Mesothelial cell of epicardium (in vitro differentiated cells): ENCODE measurements around the gene SDHAF1. TPM values are rescaled to one million over a fixed set of nuclear protein-coding genes. Genes with fewer than 3 reads are reported as not detected.
"Not testable (repeated sequence)": the region's sequence is repeated elsewhere in the genome, so short reads cannot be mapped to it uniquely, and the experiment has no call there.

Source experiments
- DNase-seq, 2 experiments: peaks; one replicate each; pipeline ENCODE4 v3.0.0; 2021; ENCODE audit warnings: low spot score in 2 of 2; ENCODE audit not compliant: unreplicated experiment in 2 of 2
- H3K27ac Mint-ChIP-seq: 2 replicates; pipeline ENCODE4 v1.8.0; 2021; ENCODE audit warnings: mixed read lengths
- H3K27me3 Mint-ChIP-seq: 2 replicates; pipeline ENCODE4 v1.8.0; 2021; ENCODE audit warnings: low read depth, mixed read lengths
- H3K36me3 Mint-ChIP-seq: 2 replicates; pipeline ENCODE4 v1.8.0; 2021; ENCODE audit warnings: mixed read lengths
- H3K4me1 Mint-ChIP-seq: 2 replicates; pipeline ENCODE4 v1.8.0; 2021; ENCODE audit warnings: mixed read lengths
- H3K4me3 Mint-ChIP-seq: 2 replicates; pipeline ENCODE4 v1.8.0; 2021; ENCODE audit warnings: mild to moderate bottlenecking, moderate library complexity, mixed read lengths
- H3K9me3 Mint-ChIP-seq: 2 replicates; pipeline ENCODE4 v1.8.0; 2021; ENCODE audit warnings: mixed read lengths
- total RNA-seq: library from RNA; stranded (reverse); gene quantifications from 3 replicates; pipeline ENCODE4 v1.2.1, GENCODE V29; 2021
- TF ChIP-seq, protein P1 (sequence below): fragments of 200-600 bp; sonication (generic); IDR thresholded peaks from one replicate; pipeline ENCODE4 v1.5.0; 2021; ENCODE audit warnings: antibody characterized with exemption; ENCODE audit not compliant: unreplicated experiment

The SDHAF1 gene
- total RNA-seq, 1 donor from 2014 or later: 12.4 TPM

DNA sequence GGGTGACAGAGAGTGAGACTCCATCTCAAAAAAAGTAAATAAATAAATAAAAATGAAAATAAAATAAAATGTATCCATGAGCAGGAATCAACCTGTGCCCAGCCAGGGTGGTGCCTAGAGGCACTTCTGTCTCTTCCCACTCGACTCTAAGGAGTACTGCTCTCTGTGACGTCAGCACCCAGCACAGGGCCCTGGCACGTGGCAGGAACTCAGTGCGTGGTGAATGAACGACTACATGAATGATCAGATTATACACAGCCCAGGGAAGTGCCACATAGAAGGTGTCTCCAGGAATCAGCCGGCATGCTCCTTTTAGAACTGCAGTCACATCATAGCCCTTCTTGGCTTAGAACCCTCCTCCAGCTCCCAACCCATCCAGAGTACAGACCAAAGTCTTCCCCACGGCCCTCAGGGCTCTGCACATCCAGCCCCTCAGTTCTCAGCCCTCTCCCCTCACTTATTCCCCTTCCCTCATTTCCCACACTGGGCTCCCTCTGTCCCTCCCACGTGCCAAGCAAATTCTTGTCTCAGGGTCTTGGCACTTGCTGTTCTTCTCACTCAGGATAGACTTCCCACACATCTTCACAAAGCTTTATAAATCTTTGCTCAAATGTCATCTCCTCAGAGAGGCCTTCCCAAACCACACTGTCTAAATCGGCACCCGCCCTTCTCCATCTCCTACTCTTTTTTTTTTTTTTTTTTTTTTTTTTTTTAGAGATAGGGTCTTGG lies 33.5 kb downstream of the SDHAF1 start:
- Mint-ChIP-seq H3K27me3 (no peaks in the 10 kb centered on the region), H3K9me3 (no peaks in the 10 kb centered on the region), H3K36me3 (peaks cover 30% of the 10 kb centered on the region), H3K27ac (no peak overlapping the region), H3K4me3 (no peak overlapping the region), H3K4me1 (peaks cover 13% of the 10 kb centered on the region)
- TF ChIP-seq, protein P1, sequence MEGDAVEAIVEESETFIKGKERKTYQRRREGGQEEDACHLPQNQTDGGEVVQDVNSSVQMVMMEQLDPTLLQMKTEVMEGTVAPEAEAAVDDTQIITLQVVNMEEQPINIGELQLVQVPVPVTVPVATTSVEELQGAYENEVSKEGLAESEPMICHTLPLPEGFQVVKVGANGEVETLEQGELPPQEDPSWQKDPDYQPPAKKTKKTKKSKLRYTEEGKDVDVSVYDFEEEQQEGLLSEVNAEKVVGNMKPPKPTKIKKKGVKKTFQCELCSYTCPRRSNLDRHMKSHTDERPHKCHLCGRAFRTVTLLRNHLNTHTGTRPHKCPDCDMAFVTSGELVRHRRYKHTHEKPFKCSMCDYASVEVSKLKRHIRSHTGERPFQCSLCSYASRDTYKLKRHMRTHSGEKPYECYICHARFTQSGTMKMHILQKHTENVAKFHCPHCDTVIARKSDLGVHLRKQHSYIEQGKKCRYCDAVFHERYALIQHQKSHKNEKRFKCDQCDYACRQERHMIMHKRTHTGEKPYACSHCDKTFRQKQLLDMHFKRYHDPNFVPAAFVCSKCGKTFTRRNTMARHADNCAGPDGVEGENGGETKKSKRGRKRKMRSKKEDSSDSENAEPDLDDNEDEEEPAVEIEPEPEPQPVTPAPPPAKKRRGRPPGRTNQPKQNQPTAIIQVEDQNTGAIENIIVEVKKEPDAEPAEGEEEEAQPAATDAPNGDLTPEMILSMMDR: no peak
- DNase-seq: no peak

DNA sequence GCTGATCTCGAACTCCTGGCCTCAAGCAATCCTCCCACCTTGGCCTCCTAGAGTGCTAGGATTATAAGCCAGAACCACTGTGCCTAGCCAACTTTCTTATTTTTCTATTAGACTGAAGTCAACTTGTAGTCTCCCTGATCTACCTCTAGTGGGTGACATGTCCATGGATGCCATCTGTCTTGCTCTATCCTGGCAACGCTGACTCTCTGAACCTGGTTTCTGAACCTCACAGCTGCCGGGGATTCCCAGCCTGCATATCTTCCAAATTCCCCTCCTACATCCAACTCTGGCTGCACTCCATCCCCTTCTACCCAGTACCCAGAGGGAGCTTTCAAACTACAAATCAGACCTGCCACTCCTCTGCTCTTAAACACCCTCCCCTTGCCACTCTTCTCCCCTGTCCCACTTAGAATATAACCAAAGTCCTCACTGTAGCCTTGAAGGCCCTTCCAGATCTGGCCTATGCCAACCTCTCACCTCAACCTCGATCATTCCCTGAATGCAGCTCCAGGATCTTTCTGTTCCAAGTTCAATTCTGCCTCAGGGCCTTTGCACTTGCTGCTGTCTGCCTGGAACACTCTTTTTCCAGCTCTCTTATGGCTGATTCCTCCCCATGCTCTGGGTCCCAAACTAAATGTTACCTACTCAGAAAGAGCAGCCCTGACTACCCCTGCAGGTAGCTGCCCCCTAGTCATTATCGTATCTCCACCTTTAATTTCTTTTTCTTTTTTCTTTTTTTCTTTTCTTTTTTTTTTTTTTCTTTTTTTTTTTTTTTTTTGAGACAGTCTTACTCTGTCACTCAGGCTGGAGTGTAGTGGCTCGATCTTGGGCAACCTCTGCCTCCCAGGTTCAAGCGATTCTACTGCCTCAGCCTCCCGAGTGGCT lies 35.5 kb downstream of the SDHAF1 start:
- H3K27ac Mint-ChIP-seq: no peak overlapping the region

DNA sequence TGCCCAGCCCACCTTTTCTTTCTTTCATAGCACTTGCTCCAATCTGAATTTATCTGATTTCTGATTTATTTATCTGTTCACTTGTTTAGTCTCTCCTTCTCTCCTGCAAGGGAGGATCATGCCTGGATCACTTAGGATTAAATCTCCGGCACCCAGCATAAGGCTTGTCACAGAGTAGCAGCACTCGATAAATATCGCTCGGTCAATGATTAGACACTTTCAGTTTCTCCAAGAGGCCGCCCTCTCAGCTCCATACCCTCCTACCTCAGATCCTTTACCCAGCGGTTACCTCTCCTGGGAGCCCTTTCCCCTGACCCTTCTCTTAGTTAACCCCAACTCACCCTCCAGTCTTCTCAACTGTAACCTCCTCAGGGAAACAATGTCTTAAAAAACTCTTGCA lies 36.3 kb downstream of the SDHAF1 start:
- Mint-ChIP-seq H3K36me3 (peaks cover 28% of the 10 kb centered on the region), H3K4me3 (peak overlapping the region; percentile 41), H3K27ac (peak overlapping the region; percentile 32), H3K9me3 (no peaks in the 10 kb centered on the region), H3K27me3 (no peaks in the 10 kb centered on the region), H3K4me1 (peaks cover 18% of the 10 kb centered on the region)
- DNase-seq: no peak
- TF ChIP-seq, protein P1: no peak

More for the DNA sequence above, 35.5 kb downstream of the SDHAF1 start:
- Mint-ChIP-seq H3K4me3 (peak overlapping the region; percentile 15), H3K9me3 (no peaks in the 10 kb centered on the region), H3K36me3 (peaks cover 29% of the 10 kb centered on the region), H3K4me1 (peaks cover 18% of the 10 kb centered on the region), H3K27me3 (no peaks in the 10 kb centered on the region)
- no peak for DNase-seq
- TF ChIP-seq, protein P1: no peak

DNA sequence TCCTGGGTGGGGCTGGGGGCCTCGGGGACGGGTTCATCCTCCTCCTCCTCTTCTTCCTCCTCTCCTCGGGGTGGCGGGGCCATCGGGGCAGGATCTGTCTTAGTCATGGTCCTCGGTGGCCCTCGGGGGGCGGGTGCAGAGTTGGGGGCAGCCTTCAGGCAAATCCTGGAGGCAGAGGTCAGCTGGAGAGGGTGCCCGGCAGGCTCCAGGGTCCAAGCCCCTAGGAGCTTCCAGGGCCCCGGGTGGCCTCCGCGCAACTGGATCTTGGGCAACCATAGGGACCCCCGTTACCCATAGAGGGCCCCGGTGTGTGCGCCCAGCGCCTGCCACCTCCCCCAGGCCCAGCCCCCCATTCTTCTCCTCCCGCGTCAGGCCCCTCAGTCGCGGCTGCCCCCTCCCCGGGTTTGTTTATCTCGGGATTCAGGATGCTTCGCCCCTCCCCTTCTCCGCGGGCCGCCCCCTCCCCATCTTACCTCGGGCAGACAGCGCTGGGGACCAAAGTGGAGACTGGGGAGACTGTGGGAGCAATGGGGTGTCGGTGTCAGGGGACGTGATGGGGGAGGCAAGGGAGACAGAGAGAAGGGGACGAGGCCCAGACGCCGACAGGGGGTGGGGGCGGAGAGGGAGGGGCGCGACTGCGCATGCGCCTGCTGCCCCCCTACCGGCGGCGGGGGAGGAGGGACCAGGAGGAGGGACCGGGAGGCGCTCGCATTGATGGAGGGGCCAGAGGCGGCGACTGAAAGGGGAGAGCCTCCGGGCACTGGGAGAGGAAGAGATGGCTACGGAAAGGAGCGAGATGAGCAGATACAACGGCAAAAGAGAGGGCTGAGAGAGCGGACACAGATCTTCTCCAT lies 37.5 kb downstream of the SDHAF1 start, which contains the start of gene CLIP3:
CLIP3 (minus strand) TSS at position 623 of the 854 bp plus-strand sequence; CDS start at position 107, 516 bp downstream.
- Mint-ChIP-seq H3K4me1 (peaks cover 18% of the 10 kb centered on the region), H3K9me3 (no peaks in the 10 kb centered on the region), H3K27me3 (no peaks in the 10 kb centered on the region), H3K27ac (no peak within 1 kb of the TSS), H3K4me3 (peak within 1 kb of the TSS; percentile 79), H3K36me3 (peaks cover 23% of the 10 kb centered on the region)
- TF ChIP-seq, protein P1: no peak
- peak; percentile 67 to 83 for DNase-seq

DNA sequence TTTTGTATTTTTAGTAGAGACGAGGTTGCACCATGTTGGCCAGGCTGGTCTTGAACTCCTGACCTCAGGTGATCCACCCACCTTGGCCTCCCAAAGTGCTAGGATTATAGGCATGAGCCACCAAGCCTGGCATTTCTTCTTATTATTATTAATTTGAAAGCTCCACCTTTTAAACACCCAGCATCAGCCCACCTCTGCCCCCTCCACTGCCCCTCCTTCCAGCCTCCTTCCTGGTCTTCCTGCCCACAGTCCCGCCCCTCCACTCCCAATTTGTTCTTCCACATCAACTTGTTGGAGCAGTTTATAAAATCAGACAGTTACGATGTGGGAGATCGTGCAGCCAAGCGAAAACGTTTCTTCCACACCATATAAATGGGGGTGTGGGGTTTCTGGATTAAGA lies 45.5 kb downstream of the SDHAF1 start:
- H3K27me3 Mint-ChIP-seq: no peaks in the 10 kb centered on the region
- peak overlapping the region; percentile 50 for H3K27ac Mint-ChIP-seq
- no peak for DNase-seq
- H3K36me3 Mint-ChIP-seq: peaks cover 6% of the 10 kb centered on the region
- peaks cover 20% of the 10 kb centered on the region for H3K4me1 Mint-ChIP-seq
- H3K9me3 Mint-ChIP-seq: no peaks in the 10 kb centered on the region
- TF ChIP-seq, protein P1: no peak
- no peak overlapping the region for H3K4me3 Mint-ChIP-seq

DNA sequence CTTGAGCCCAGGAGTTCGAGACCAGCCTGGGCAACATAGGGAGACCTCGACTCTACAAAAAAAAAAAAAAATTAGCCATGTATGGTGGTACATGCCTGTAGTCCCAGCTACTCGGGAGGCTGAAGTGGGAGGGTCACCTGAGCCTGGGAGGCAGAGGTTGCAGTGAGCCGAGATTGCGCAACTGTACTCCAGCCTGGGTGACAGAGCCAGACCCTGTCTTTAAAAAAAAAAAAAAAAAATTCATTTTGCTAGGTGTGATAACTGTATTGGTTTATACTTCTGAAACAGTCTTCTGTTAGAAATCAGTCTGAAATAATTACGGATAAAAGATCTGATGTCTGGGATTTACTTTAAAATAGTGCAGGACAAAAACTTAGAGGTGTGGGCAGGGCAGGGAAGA lies 46.1 kb downstream of the SDHAF1 start:
- not testable (repeated sequence) for H3K4me3 Mint-ChIP-seq, H3K9me3 Mint-ChIP-seq, DNase-seq, H3K27me3 Mint-ChIP-seq
- Mint-ChIP-seq H3K27ac (peak overlapping the region; percentile 90), H3K36me3 (peaks cover 10% of the 10 kb centered on the region), H3K4me1 (peaks cover 20% of the 10 kb centered on the region)
